IMR-90 (cell line): ENCODE results near the gene CSH2.
"Not testable (repeated sequence)": the region's sequence is repeated elsewhere in the genome, so short reads cannot be mapped to it uniquely, and the experiment has no call there.

Source experiments
- CEBPB ChIP-seq: IDR thresholded peaks from 2 replicates; pipeline ENCODE4 v1.6.1; 2012; ENCODE audit warnings: low read depth, low read length, improper control_type of control experiment
- NFE2L2 ChIP-seq: fragments of 150-350 bp; IDR thresholded peaks from 2 replicates; pipeline ENCODE4 v1.6.1; 2016; ENCODE audit warnings: low read depth, mild to moderate bottlenecking, low read length
- POLR2A ChIP-seq: IDR thresholded peaks from 2 replicates; pipeline ENCODE4 v1.6.1; 2012; ENCODE audit warnings: mild to moderate bottlenecking, low read depth, low read length
- TF ChIP-seq, protein P1 (sequence below): conservative IDR thresholded peaks from 2 replicates; pipeline ENCODE4 v1.5.1; 2012; ENCODE audit warnings: mild to moderate bottlenecking, low read depth, low read length, improper control_type of control experiment

DNA sequence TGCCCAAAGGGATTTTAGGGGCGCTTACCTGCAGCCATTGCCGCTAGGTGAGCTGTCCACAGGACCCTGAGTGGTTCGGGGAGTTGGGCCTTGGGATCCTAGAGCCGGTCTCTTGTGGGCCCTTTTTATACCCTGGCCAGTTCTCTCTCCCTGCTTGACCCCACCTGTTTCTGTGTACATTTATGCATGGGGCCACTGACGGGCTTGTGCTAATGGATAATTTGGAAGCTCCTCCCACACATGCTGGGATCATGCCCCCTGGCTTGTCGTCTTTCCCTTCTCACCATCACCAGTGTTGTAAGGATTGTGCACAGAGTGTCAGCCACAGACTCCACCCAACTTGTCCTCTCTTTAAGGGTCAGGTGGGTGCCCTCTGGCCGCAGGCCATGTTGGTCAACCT is at the start of gene CSH2:
- TF ChIP-seq, protein P1, sequence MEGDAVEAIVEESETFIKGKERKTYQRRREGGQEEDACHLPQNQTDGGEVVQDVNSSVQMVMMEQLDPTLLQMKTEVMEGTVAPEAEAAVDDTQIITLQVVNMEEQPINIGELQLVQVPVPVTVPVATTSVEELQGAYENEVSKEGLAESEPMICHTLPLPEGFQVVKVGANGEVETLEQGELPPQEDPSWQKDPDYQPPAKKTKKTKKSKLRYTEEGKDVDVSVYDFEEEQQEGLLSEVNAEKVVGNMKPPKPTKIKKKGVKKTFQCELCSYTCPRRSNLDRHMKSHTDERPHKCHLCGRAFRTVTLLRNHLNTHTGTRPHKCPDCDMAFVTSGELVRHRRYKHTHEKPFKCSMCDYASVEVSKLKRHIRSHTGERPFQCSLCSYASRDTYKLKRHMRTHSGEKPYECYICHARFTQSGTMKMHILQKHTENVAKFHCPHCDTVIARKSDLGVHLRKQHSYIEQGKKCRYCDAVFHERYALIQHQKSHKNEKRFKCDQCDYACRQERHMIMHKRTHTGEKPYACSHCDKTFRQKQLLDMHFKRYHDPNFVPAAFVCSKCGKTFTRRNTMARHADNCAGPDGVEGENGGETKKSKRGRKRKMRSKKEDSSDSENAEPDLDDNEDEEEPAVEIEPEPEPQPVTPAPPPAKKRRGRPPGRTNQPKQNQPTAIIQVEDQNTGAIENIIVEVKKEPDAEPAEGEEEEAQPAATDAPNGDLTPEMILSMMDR, result not testable (repeated sequence)
- not testable (repeated sequence) for TF ChIP-seq NFE2L2, CEBPB, POLR2A
